Type B pancreatic cell (in vitro differentiated cells): ENCODE results near the gene NECTIN4. TPM values are rescaled to one million over a fixed set of nuclear protein-coding genes. Genes with fewer than 3 reads are reported as not detected.
A peak's percentile ranks its signal among the peaks of the same experiment; 100 is the strongest.

Experiments
- DNase-seq: peaks from one replicate; pipeline ENCODE4 v3.0.0; 2021; ENCODE audit warnings: mixed read lengths; ENCODE audit not compliant: unreplicated experiment; ENCODE audit errors: extremely low spot score
- H3K27ac Mint-ChIP-seq: 2 replicates; pipeline ENCODE4 v1.8.0; 2021; ENCODE audit warnings: mild to moderate bottlenecking, mixed read lengths
- H3K27me3 Mint-ChIP-seq: 2 replicates; pipeline ENCODE4 v1.8.0; 2021; ENCODE audit warnings: mixed read lengths
- H3K36me3 Mint-ChIP-seq: 2 replicates; pipeline ENCODE4 v1.8.0; 2021; ENCODE audit warnings: mixed read lengths
- H3K4me1 Mint-ChIP-seq: one replicate; pipeline ENCODE4 v1.8.0; 2021; ENCODE audit warnings: mixed read lengths; ENCODE audit not compliant: unreplicated experiment
- H3K4me3 Mint-ChIP-seq: 2 replicates; pipeline ENCODE4 v1.8.0; 2021; ENCODE audit warnings: mild to moderate bottlenecking, mixed read lengths
- H3K9me3 Mint-ChIP-seq: 2 replicates; pipeline ENCODE4 v1.8.0; 2021; ENCODE audit warnings: mixed read lengths
- CTCF ChIP-seq: fragments of 200-600 bp; sonication (generic); conservative IDR thresholded peaks from 2 replicates; pipeline ENCODE4 v1.5.0; 2021; ENCODE audit warnings: antibody characterized with exemption, mild to moderate bottlenecking
- total RNA-seq: library from RNA; stranded (reverse); gene quantifications from 2 replicates; pipeline ENCODE4 v1.2.1, GENCODE V29; 2021; ENCODE audit warnings: low replicate concordance

Gene NECTIN4
- total RNA-seq, 1 donor from 2014 or later = 57.7 TPM

GRCh38 chr1:161131523-161132409 lies 42.4 kb upstream of the NECTIN4 start:
- DNase-seq = no peak

GRCh38 chr1:161130266-161130665 lies 40.9 kb upstream of the NECTIN4 start:
- TF ChIP-seq CTCF = no peak
- DNase-seq = no peak
- H3K36me3 Mint-ChIP-seq = peaks cover 29% of the 10 kb centered on the region
- no peaks in the 10 kb centered on the region for H3K27me3 Mint-ChIP-seq
- H3K9me3 Mint-ChIP-seq = no peaks in the 10 kb centered on the region
- peak overlapping the region; percentile 88 for H3K27ac Mint-ChIP-seq
- H3K4me3 Mint-ChIP-seq = no peak overlapping the region
- H3K4me1 Mint-ChIP-seq = peaks cover 22% of the 10 kb centered on the region

More at GRCh38 chr1:161131523-161132409, 42.4 kb upstream of the NECTIN4 start:
- Mint-ChIP-seq H3K36me3 (peaks cover 20% of the 10 kb centered on the region), H3K9me3 (no peaks in the 10 kb centered on the region), H3K27ac (peak overlapping the region; percentile 88), H3K4me3 (no peak overlapping the region), H3K27me3 (no peaks in the 10 kb centered on the region), H3K4me1 (peaks cover 22% of the 10 kb centered on the region)
- no peak for TF ChIP-seq CTCF

- H3K4me1 Mint-ChIP-seq = peaks cover 22% of the 10 kb centered on the region
- no peaks in the 10 kb centered on the region for H3K9me3 Mint-ChIP-seq
- TF ChIP-seq CTCF = no peak
- H3K27ac Mint-ChIP-seq = peak overlapping the region; percentile 41
- H3K27me3 Mint-ChIP-seq = no peaks in the 10 kb centered on the region
- peaks cover 32% of the 10 kb centered on the region for H3K36me3 Mint-ChIP-seq
- DNase-seq = no peak
- no peak overlapping the region for H3K4me3 Mint-ChIP-seq
Observed at GRCh38 chr1:161128591-161129420, 39.4 kb upstream of the NECTIN4 start.

- H3K9me3 Mint-ChIP-seq = no peaks in the 10 kb centered on the region
- no peak overlapping the region for H3K4me3 Mint-ChIP-seq
- H3K27me3 Mint-ChIP-seq = no peaks in the 10 kb centered on the region
- no peak overlapping the region for H3K27ac Mint-ChIP-seq
- peaks cover 22% of the 10 kb centered on the region for H3K4me1 Mint-ChIP-seq
- no peak for DNase-seq
- TF ChIP-seq CTCF = no peak
- peaks cover 37% of the 10 kb centered on the region for H3K36me3 Mint-ChIP-seq
Observed at GRCh38 chr1:161127649-161128048, 38.3 kb upstream of the NECTIN4 start.

GRCh38 chr1:161122967-161123366 lies 33.6 kb upstream of the NECTIN4 start:
- peaks cover 18% of the 10 kb centered on the region for H3K4me1 Mint-ChIP-seq
- peaks cover 41% of the 10 kb centered on the region for H3K36me3 Mint-ChIP-seq
- H3K27ac Mint-ChIP-seq = no peak overlapping the region
- DNase-seq = no peak
- H3K27me3 Mint-ChIP-seq = no peaks in the 10 kb centered on the region
- H3K9me3 Mint-ChIP-seq = no peaks in the 10 kb centered on the region
- no peak overlapping the region for H3K4me3 Mint-ChIP-seq
- TF ChIP-seq CTCF = no peak
